HepG2 (cell line): ENCODE results near the gene PDS5B. TPM values are rescaled to one million over a fixed set of nuclear protein-coding genes. Genes with fewer than 3 reads are reported as not detected.

Experiments used
- AFF4 ChIP-seq: sonication (generic); formaldehyde crosslinking; IDR thresholded peaks from 2 replicates; pipeline ENCODE4 v1.4.0; 2020; ENCODE audit warnings: missing genetic modification reagents
- GABPB1 ChIP-seq: IDR thresholded peaks from 2 replicates; pipeline ENCODE4 v1.6.1; 2016; ENCODE audit warnings: mild to moderate bottlenecking, missing genetic modification reagents, moderate library complexity, missing compliant biosample characterization
- HNF4G ChIP-seq, 2 experiments: sonication (generic) in 1 of 2; formaldehyde crosslinking in 1 of 2; IDR thresholded peaks; 2 replicates each; pipeline versions ENCODE4 v1.4.0 to v1.6.1; 2011 to 2020; ENCODE audit warnings: borderline replicate concordance in 2 of 2, low read depth in 2 of 2, mild to moderate bottlenecking in 2 of 2, low read length in 1 of 2, missing genetic modification reagents in 1 of 2, moderate library complexity in 1 of 2
- HNRNPK ChIP-seq: fragments of 200-400 bp; formaldehyde crosslinking; IDR thresholded peaks from 2 replicates; pipeline ENCODE4 v1.6.1; 2018; ENCODE audit warnings: low read length, low read depth, moderate library complexity, mild to moderate bottlenecking; ENCODE audit not compliant: poor library complexity, severe bottlenecking
- KMT2B ChIP-seq: IDR thresholded peaks from 2 replicates; pipeline ENCODE4 v1.6.1; 2016; ENCODE audit warnings: missing genetic modification reagents, missing compliant biosample characterization
- MAFG ChIP-seq: sonication (generic); formaldehyde crosslinking; IDR thresholded peaks from 2 replicates; pipeline ENCODE4 v1.5.1; 2020; ENCODE audit warnings: mild to moderate bottlenecking, missing genetic modification reagents
- PRDM4 ChIP-seq: sonication (generic); formaldehyde crosslinking; IDR thresholded peaks from 2 replicates; pipeline ENCODE4 v1.9.0; 2021; ENCODE audit warnings: missing genetic modification reagents, borderline replicate concordance
- SPEN ChIP-seq: sonication (generic); formaldehyde crosslinking; IDR thresholded peaks from 2 replicates; pipeline ENCODE4 v1.5.1; 2020; ENCODE audit warnings: low read depth, mild to moderate bottlenecking, missing genetic modification reagents
- ZBTB37 ChIP-seq: sonication (generic); formaldehyde crosslinking; IDR thresholded peaks from 2 replicates; pipeline ENCODE4 v1.4.0; 2020; ENCODE audit warnings: mild to moderate bottlenecking, missing genetic modification reagents
- ZBTB8A ChIP-seq: sonication (generic); formaldehyde crosslinking; IDR thresholded peaks from 2 replicates; pipeline ENCODE4 v1.4.0; 2020; ENCODE audit warnings: mild to moderate bottlenecking, low read depth, missing genetic modification reagents, borderline replicate concordance
- ZHX1 ChIP-seq: sonication (generic); formaldehyde crosslinking; IDR thresholded peaks from 2 replicates; pipeline ENCODE4 v1.8.1; 2022; ENCODE audit warnings: low read depth, mild to moderate bottlenecking, missing genetic modification reagents
- ZNF235 ChIP-seq: sonication (generic); formaldehyde crosslinking; IDR thresholded peaks from 2 replicates; pipeline ENCODE4 v1.8.1; 2023; ENCODE audit warnings: mild to moderate bottlenecking, missing genetic modification reagents, borderline replicate concordance
- ZNF441 ChIP-seq: sonication (generic); formaldehyde crosslinking; IDR thresholded peaks from 2 replicates; pipeline ENCODE4 v1.7.0; 2021; ENCODE audit warnings: missing genetic modification reagents, borderline replicate concordance
- ZNF660 ChIP-seq: sonication (generic); formaldehyde crosslinking; IDR thresholded peaks from 2 replicates; pipeline ENCODE4 v1.5.1; 2020; ENCODE audit warnings: mild to moderate bottlenecking, low read depth, missing genetic modification reagents, borderline replicate concordance
- ZSCAN30 ChIP-seq: sonication (generic); formaldehyde crosslinking; IDR thresholded peaks from 2 replicates; pipeline ENCODE4 v1.5.0; 2020; ENCODE audit warnings: mild to moderate bottlenecking, missing genetic modification reagents
- polyA plus RNA-seq, 8 experiments: library from polyadenylated mRNA; depleted of rRNA in 3 of 8; stranded (reverse) in 7 of 8; unstranded in 1 of 8; fragments of >200 nt; fragmentation: Illumina TruSeq in 4 of 8; extraction: Trizol in 4 of 8; gene quantifications; 2 replicates each; pipeline versions ENCODE4 v1.2.1 to v1.2.3, GENCODE V29; 2011 to 2016; ENCODE audit warnings: low read depth in 4 of 8, missing spikeins in 1 of 8, mixed read lengths in 1 of 8; ENCODE audit not compliant: insufficient read depth in 1 of 8
- total RNA-seq, 5 experiments: library from RNA; depleted of rRNA; stranded (reverse); fragments of >200 nt; fragmentation: Illumina TruSeq; extraction: Trizol; gene quantifications; 2 replicates each; pipeline ENCODE4 v1.2.3, GENCODE V29; 2016; ENCODE audit warnings: low read depth in 1 of 5

The PDS5B gene
- total and polyA plus RNA-seq, 2 of the 13 experiments (the other 11 are each of a cell fraction or from before 2014, with no cell fraction given): 5.8 to 24.6 TPM

GRCh38 chr13:32586080-32586900, at the start of gene PDS5B (continued):
- TF ChIP-seq AFF4 (CRISPR knock-in tag) (no peak), ZSCAN30 (CRISPR knock-in tag) (no peak), SPEN (CRISPR knock-in tag) (peak; percentile 50; the same call in 1 of the 2 replicates), ZNF441 (CRISPR knock-in tag) (0 out of 2 replicates have a peak, but pooled peaks have one; percentile 55), HNF4G (IDR thresholded peaks at IDR 0.05; ENCODE audit: borderline replicate concordance, low read depth, low read length) (no peak), HNF4G (CRISPR knock-in tag; IDR thresholded peaks at IDR 0.05; ENCODE audit: borderline replicate concordance, low read depth) (no peak), HNRNPK (peak; percentile 60), PRDM4 (no peak), GABPB1 (CRISPR knock-in tag) (peak; percentile 73; the same call in 1 of the 2 replicates), KMT2B (CRISPR knock-in tag) (peak; percentile 87), ZNF235 (CRISPR knock-in tag) (no peak), ZBTB8A (CRISPR knock-in tag) (no peak), ZBTB37 (no peak), MAFG (no peak), ZHX1 (peak; percentile 85), ZNF660 (no peak)
